GM10266 (cell line): ENCODE measurements around the gene ADCY3.

ENCODE experiments used
- DNase-seq: peaks from one replicate; pipeline ENCODE4 v3.0.0; 2012; ENCODE audit errors: extremely low spot score
- CTCF ChIP-seq: IDR thresholded peaks from 2 replicates; pipeline ENCODE4 v1.5.1; 2012; ENCODE audit warnings: mild to moderate bottlenecking, low read depth; ENCODE audit not compliant: control insufficient read depth, insufficient read depth; ENCODE audit errors: missing control alignments

Gene ADCY3

GRCh38 chr2:24920809-24921441, 888 bp upstream of the ADCY3 start:
- TF ChIP-seq CTCF = peak; percentile 49
- DNase-seq = peak; percentile 39

DNA sequence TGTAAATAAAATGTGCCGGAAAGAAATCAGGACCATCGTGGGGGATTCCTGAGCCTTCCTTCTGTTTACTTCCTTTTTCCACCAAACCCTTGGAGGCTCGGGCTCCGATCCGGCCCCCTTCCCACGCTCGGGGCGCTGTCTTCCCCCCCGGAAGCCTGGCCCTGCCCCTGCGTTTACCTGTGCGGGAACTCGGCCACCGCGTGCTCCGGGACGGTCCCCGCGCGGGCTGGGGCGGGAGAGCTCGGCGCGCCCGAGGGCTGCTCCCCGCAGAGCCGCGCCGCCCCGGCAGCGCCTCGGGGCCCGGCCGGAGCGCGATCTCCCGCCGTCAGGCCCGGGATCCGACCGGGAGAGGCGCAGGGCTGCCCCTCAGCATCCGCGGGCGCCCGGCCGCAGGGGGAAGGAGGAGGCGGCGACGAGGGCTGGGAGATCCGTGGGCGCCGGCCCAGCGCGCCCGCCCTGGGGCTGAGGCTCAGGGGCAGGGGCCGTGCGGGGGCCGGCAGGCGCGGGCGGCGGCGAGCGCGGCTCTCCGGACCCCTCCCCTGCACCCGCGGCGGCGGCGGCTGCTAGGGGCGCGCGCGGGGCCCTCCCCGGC, 435 bp downstream of the ADCY3 start:
- no peak for TF ChIP-seq CTCF
- no peak for DNase-seq

GRCh38 chr2:24919037-24919505, 966 bp downstream of the ADCY3 start:
- DNase-seq = peak; percentile 71
- no peak for TF ChIP-seq CTCF

GRCh38 chr2:24918326-24919036, 1.6 kb downstream of the ADCY3 start:
- DNase-seq = no peak
- no peak for TF ChIP-seq CTCF

DNA sequence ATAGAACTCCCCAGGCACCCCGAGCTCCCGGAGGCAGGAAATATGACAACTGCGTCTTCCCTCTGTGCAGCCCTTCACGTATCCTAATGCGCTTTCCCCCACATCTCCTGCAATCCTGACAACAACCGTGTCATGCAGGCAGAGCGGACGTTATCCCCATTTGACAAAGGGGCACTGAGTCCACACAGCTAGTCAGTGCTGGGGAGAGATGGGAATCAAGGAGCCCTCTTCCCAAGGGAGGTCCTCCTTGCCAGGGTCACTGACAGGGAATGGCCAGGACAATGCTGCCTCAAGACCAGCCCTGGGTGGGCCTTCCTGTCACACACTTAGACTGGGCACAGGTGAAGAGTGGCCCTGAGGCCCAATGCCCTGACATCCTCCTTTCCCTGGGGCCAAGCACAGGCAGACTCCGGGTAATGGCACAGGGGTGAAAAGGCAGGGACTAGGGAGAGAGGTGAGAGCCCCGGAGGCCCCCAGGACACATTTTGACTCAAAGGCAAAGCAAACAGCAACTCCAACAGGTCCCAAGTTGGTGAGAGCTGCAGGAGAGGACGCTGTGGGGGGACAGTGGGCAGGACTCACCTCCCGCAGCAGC, 2.2 kb downstream of the ADCY3 start:
- no peak for TF ChIP-seq CTCF
- DNase-seq = no peak

DNA sequence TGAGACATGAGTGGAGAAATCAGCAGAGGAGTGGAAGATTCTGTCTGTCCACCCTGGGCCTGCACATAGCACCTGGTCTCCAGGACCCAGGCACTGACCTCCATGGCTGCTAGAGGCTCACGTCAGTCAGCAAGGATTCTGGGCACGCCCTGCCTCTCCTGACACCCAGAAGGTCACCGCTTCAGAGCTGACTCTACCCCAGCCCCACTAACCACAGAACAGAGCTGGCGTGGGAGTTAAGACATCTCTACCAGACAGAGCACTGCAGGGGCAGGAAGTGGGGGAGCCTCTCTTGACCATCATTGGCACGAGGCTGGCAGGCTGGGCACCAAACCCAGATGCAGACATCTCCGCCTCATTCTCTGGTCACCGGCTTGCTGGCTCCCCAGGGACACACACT, 3.0 kb downstream of the ADCY3 start:
- TF ChIP-seq CTCF = no peak
- DNase-seq = peak; percentile 67
